PC-9 (cell line): ENCODE data around the gene METAP2.

ENCODE experiments used
- CTCF ChIP-seq: fragments of 200-600 bp; sonication (generic); conservative IDR thresholded peaks from 2 replicates; pipeline ENCODE4 v1.6.1; 2017; ENCODE audit warnings: mixed run types, antibody characterized with exemption, mild to moderate bottlenecking, moderate library complexity
- EZH2 ChIP-seq: fragments of 200-600 bp; sonication (generic); IDR thresholded peaks from 2 replicates; pipeline ENCODE4 v1.8.0; 2017; ENCODE audit warnings: antibody characterized with exemption, low read depth

GRCh38 chr12:95548056-95548538 lies 74.1 kb downstream of the METAP2 start:
- TF ChIP-seq CTCF: no peak
- no peak for TF ChIP-seq EZH2
